Measurements from ENCODE around the gene LRRC53. TPM values are rescaled to one million over a fixed set of nuclear protein-coding genes. Genes with fewer than 3 reads are reported as not detected.
A peak's percentile ranks its signal among the peaks of the same experiment; 100 is the strongest.

Gene LRRC53
- total RNA-seq, 1 experiment from 2014 or later: not detected

DNA sequence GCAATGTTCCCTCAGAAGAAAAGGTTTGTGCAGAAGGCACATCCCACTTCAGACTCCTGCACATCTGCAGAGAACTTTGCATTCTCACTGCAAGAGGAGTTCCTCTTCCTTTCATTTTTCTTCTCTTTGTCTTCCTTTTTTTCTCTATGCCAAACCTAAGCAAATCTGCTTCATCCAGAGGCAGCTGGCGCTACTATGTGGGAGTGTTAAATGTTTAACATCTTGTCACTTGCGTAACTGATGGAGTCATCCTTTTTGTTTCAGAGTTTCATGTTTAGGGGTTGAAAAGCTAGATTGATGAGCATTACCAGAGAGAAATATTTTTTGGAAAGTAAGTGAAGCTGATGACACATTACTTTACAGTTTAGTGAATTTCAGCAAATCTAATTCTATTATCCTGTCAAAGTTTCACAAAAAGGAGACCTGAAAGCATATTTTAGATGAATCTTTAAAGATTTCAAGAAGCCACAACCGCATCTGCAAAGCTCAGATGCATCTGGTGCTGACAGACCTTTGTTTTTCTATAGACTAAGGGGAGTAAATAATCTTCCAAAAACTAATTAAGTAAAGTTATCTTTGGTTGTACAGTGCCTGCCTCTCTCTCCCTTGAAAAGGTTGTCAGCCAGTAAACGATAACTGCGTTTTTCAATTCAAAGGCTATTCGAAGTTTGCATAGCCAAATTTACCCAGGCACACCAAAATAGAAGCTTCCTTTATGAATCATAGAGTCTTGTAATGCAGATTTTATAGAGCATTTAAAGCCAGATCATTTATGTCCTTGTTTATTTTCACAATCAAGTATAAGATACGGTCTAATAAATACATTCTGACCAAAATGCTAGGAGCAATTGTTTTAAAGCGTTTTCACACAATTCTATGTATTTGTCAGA lies 1.2 kb upstream of the LRRC53 start:
- CTCF ChIA-PET: no interaction called here

DNA sequence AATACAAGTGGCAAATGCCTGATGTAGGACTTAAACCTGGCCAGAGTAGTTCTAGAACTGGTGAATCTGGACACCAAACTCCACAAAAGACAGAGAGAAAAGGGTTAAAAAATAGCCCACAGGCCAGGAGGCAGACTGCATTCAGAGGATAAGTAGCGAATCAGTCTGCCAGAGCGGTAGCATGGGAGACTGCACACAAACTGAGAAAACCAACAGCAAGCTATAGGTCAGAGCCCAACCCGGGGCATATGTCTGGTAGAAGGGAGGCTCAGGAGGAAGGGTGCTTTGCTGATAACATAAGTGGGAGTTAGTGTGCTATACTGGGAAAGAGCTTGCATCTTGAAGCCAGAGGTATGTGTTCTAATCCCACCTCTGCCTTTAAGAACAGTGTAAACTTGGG lies 4.0 kb downstream of the LRRC53 start:
- Histone ChIP-seq H3K4me3 (ENCODE audit: low read depth, low read length, poor library complexity, severe bottlenecking) (no peak overlapping the region), H3K27me3 (replicated peaks; ENCODE audit: insufficient read depth, low read depth, low read length, poor library complexity) (peaks cover 3% of the 10 kb centered on the region), H3K4me1 (ENCODE audit: insufficient read depth, low read length, poor library complexity, severe bottlenecking) (no peaks in the 10 kb centered on the region), H3K9me3 (ENCODE audit: low read depth, low read length, poor library complexity, severe bottlenecking) (no peaks in the 10 kb centered on the region), H3K36me3 (ENCODE audit: insufficient read depth, low read length, poor library complexity, severe bottlenecking) (no peaks in the 10 kb centered on the region), H3K27ac (ENCODE audit: low read depth, low read length, poor library complexity, severe bottlenecking) (no peak overlapping the region)
- CTCF ChIA-PET: no interaction called here
- intact Hi-C loops (cut with micrococcal nuclease; ENCODE audit: unreplicated experiment): no loop called here
- BruUV-seq (replicated peaks): no TSS peak
- no peak for TF ChIP-seq EZH2 (IDR thresholded peaks at IDR 0.05; ENCODE audit: borderline replicate concordance, low read depth, low read length, poor library complexity, severe bottlenecking)
- TF ChIP-seq, protein P1, sequence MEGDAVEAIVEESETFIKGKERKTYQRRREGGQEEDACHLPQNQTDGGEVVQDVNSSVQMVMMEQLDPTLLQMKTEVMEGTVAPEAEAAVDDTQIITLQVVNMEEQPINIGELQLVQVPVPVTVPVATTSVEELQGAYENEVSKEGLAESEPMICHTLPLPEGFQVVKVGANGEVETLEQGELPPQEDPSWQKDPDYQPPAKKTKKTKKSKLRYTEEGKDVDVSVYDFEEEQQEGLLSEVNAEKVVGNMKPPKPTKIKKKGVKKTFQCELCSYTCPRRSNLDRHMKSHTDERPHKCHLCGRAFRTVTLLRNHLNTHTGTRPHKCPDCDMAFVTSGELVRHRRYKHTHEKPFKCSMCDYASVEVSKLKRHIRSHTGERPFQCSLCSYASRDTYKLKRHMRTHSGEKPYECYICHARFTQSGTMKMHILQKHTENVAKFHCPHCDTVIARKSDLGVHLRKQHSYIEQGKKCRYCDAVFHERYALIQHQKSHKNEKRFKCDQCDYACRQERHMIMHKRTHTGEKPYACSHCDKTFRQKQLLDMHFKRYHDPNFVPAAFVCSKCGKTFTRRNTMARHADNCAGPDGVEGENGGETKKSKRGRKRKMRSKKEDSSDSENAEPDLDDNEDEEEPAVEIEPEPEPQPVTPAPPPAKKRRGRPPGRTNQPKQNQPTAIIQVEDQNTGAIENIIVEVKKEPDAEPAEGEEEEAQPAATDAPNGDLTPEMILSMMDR (conservative IDR thresholded peaks at IDR 0.05; ENCODE audit: low read depth, low read length): no peak
- no peak for DNase-seq (ENCODE audit: low spot score)
- POLR2A ChIA-PET (ENCODE audit: low non-redundant PET): no interaction called here

More for the DNA sequence above, 1.2 kb upstream of the LRRC53 start:
- intact Hi-C loops (cut with micrococcal nuclease; ENCODE audit: unreplicated experiment): no loop called here
- H3K27me3 ChIP-seq (replicated peaks; ENCODE audit: insufficient read depth, low read depth, low read length, poor library complexity): peaks cover 15% of the 10 kb centered on the region
- H3K4me1 ChIP-seq (ENCODE audit: insufficient read depth, low read length, poor library complexity, severe bottlenecking): no peaks in the 10 kb centered on the region
- no peak overlapping the region for H3K27ac ChIP-seq (ENCODE audit: low read depth, low read length, poor library complexity, severe bottlenecking)
- H3K4me3 ChIP-seq (ENCODE audit: low read depth, low read length, poor library complexity, severe bottlenecking): no peak overlapping the region
- no peak for DNase-seq (ENCODE audit: low spot score)
- no peaks in the 10 kb centered on the region for H3K9me3 ChIP-seq (ENCODE audit: low read depth, low read length, poor library complexity, severe bottlenecking)
- POLR2A ChIA-PET (ENCODE audit: low non-redundant PET): no interaction called here
- no peaks in the 10 kb centered on the region for H3K36me3 ChIP-seq (ENCODE audit: insufficient read depth, low read length, poor library complexity, severe bottlenecking)
- BruUV-seq (replicated peaks): no TSS peak
- TF ChIP-seq EZH2 (IDR thresholded peaks at IDR 0.05; ENCODE audit: borderline replicate concordance, low read depth, low read length, poor library complexity, severe bottlenecking): no peak
- TF ChIP-seq, protein P1 (conservative IDR thresholded peaks at IDR 0.05; ENCODE audit: low read depth, low read length): no peak

DNA sequence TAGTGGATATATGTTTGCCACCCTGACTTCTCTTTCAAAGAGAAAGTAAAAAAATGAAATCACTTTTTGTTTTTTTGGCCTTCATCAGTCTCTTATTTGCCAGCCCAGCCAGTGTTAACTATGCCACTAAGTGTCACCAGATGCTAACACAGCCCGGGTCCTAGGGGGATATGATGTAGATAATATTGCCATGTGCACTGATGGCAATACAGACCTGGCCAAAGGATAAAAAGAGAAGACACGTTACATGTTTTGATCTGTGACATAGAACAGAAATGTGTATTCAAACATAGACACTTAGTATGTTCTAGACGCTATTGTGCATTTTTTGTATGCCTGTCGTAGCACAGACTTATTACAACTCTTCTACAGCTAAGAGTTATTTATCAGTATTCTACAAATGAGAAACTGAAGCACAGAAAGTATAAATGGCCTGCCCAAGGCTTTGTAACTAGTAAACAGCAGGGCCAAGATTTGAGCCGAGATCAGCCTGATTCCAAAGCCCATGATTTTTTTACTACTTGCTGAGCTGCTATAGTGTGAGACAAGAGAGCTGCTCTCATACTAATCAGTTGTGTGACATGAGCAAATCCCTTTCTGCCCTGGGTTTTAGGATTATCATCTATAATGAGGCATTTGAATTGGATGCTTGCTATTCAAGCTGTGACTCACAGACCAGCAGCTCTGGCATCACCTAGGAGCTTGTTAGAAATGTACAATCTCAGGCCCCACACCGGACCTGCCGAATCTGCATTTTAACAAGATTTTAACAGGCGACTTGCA lies 6.3 kb downstream of the LRRC53 start:
- no peak for TF ChIP-seq EZH2 (IDR thresholded peaks at IDR 0.05; ENCODE audit: borderline replicate concordance, low read depth, low read length, poor library complexity, severe bottlenecking)
- TF ChIP-seq, protein P1 (conservative IDR thresholded peaks at IDR 0.05; ENCODE audit: low read depth, low read length): no peak
- Histone ChIP-seq H3K36me3 (ENCODE audit: insufficient read depth, low read length, poor library complexity, severe bottlenecking) (no peaks in the 10 kb centered on the region), H3K27ac (ENCODE audit: low read depth, low read length, poor library complexity, severe bottlenecking) (no peak overlapping the region), H3K27me3 (replicated peaks; ENCODE audit: insufficient read depth, low read depth, low read length, poor library complexity) (no peaks in the 10 kb centered on the region), H3K9me3 (ENCODE audit: low read depth, low read length, poor library complexity, severe bottlenecking) (no peaks in the 10 kb centered on the region), H3K4me3 (ENCODE audit: low read depth, low read length, poor library complexity, severe bottlenecking) (no peak overlapping the region), H3K4me1 (ENCODE audit: insufficient read depth, low read length, poor library complexity, severe bottlenecking) (no peaks in the 10 kb centered on the region)
- DNase-seq (ENCODE audit: low spot score): peak; percentile 45
- ChIA-PET CTCF (no interaction called here), POLR2A (ENCODE audit: low non-redundant PET) (no interaction called here)
- no TSS peak for BruUV-seq (replicated peaks)
- intact Hi-C loops (cut with micrococcal nuclease; ENCODE audit: unreplicated experiment): no loop called here
